H7 (cell line): ENCODE data around the gene DTNBP1. TPM values are rescaled to one million over a fixed set of nuclear protein-coding genes. Genes with fewer than 3 reads are reported as not detected.

Experiments used
- DNase-seq: peaks from one replicate; pipeline ENCODE4 v3.0.0; 2012
- H3K27me3 ChIP-seq: 2 replicates; pipeline ENCODE4 v1.6.0; 2011; ENCODE audit warnings: mild to moderate bottlenecking, low read length; ENCODE audit not compliant: control insufficient read depth, insufficient read depth
- H3K36me3 ChIP-seq: replicated peaks from 2 replicates; pipeline ENCODE4 v1.5.1; 2011; ENCODE audit warnings: low read length; ENCODE audit not compliant: control insufficient read depth, insufficient read depth
- H3K4me3 ChIP-seq: 2 replicates; pipeline ENCODE4 v1.5.1; 2011; ENCODE audit warnings: low read depth, mild to moderate bottlenecking, control low read depth, low read length, moderate library complexity; ENCODE audit not compliant: insufficient read depth
- total RNA-seq: library from RNA; depleted of rRNA; stranded (reverse); fragments of >200 nt; shearing (Covaris generic); gene quantifications from 2 replicates; pipeline ENCODE4 v1.2.3, GENCODE V29; 2014

Gene DTNBP1
- total RNA-seq, 1 experiment from 2014 or later: 3.7 TPM

DNA sequence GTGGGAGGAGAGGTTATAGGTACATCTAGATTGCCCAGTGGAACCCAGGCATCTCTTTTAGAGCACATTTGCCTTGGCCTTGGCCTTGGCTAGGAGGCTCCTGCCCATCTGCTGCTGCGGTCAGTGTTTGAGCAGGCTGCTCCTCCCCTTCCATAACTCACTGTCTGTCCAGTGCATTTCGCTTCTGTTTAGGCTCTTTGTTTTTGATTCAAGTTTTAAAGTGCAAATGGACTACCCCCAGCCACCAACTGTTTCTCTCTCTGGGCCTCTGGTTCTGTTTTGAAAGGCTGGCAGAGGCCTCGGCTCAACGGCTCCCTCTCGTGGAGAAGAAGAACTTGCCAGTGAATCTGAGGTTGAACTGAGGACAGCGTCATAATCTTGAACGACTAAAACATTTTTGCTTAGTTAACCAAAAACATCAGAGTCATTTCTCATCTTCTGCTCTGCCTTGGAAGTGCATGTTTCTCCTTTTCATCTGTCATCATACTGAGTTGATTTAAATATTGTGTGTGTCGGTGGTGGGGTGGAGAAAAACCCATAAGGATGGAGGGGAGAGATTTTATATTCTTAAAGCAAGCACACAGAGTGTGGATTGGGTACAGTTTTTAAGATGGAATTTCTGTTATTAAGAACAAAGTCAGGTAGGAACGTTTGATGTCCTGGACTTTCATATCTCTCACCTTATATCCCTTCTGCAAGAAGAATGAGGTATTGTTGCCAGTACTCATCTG, 171.4 kb downstream of the DTNBP1 start:
- DNase-seq: peak; percentile 62
- H3K36me3 ChIP-seq: peaks cover 38% of the 10 kb centered on the region
- no peak overlapping the region for H3K4me3 ChIP-seq
- no peaks in the 10 kb centered on the region for H3K27me3 ChIP-seq

DNA sequence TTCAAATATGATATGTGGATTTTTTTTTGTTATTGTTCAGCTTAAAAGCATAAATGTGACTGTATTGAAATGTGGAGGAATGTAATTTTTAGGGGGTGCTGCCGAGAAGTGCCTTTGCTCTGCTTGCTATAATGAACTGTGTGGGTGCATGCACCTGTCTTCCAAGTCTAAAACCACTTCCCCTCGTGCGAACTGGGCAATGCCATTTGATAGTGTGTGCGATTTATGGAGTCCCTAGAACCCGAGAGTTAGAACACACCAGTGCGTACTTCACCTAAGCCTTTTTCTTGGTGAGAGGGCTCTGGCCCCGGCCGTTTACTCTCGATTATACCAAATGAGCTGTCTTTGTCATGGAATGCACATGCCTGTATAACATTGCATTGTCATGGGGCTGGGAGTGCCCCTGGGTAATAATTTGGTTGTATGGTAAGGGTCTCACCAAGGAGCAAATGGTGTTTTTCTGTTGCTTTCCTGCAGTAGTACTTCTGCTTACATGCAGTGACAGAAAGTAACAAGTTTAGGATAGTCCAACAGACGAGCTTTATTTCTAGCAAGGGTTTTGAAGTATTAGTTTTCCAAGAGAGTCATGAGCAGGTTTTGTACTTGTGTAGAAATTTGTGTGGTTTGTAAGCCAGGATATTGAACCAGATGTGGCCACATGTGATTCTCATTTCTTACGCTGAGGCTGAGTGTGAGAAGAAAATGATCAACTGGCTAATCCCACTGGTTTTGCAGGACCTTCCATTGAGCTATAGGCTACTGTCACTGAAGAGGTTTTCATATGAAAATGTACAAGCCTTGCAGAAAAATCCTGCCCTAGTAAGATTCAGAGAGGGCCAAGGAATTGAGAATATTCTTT, 172.4 kb downstream of the DTNBP1 start:
- no peak for DNase-seq
- H3K4me3 ChIP-seq: no peak overlapping the region
- H3K27me3 ChIP-seq: no peaks in the 10 kb centered on the region
- H3K36me3 ChIP-seq: peaks cover 32% of the 10 kb centered on the region

DNA sequence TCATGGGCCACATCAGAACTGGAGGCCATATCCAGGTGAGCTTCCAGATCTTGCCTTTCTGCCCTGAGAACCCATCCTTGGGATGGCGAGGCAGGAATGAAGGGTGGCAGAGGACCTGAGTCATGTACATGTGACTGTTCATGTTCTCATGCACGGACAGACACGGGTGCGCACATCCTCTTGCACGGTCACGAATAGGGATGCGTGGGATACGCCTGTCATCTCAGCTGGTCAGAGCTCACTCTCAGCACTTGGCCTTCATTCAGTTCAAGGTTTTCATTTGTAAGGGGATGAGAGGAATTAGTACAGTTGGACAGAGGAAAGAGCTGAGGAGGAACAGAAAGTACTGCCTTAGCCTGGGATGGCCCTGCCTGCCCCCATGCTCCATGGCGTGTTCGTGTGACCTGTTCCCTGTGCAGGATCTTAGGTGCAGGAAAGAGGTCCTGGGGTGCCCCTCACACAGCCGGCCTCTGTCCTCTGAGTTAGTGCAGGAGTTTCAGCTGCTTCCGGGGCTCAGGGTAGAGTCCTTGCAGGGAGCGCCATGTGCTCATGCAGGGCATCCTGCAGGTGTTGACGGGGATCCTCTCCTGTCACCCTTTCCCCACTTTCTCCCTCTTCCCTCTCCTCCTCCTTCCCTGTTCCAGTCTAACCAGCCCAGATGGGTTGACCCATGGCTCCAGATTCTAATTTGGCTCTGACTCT, 173.4 kb downstream of the DTNBP1 start:
- DNase-seq: peak; percentile 25
- Histone ChIP-seq H3K4me3 (no peak overlapping the region), H3K36me3 (peaks cover 29% of the 10 kb centered on the region), H3K27me3 (no peaks in the 10 kb centered on the region)

DNA sequence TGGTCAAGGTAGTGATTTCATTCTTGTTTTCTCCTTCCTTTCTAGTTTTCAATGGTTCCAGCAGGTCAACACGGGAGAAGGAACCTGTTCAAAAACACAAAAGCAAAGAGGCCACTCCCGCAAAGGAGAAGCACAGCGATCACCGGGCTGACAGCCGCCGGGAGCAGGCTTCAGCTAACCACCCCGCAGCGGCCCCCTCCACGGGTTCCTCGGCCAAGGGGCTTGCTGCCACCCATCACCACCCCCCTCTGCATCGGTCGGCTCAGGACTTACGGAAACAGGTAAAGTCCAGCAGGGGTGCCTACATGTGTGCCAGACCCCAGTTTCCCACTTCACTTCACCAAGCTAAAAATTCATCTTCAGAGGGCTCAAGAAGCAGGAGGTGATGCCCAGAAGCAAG, 175.6 kb downstream of the DTNBP1 start:
- no peaks in the 10 kb centered on the region for H3K27me3 ChIP-seq
- H3K36me3 ChIP-seq: peaks cover 26% of the 10 kb centered on the region
- peak; percentile 26 for DNase-seq
- no peak overlapping the region for H3K4me3 ChIP-seq

DNA sequence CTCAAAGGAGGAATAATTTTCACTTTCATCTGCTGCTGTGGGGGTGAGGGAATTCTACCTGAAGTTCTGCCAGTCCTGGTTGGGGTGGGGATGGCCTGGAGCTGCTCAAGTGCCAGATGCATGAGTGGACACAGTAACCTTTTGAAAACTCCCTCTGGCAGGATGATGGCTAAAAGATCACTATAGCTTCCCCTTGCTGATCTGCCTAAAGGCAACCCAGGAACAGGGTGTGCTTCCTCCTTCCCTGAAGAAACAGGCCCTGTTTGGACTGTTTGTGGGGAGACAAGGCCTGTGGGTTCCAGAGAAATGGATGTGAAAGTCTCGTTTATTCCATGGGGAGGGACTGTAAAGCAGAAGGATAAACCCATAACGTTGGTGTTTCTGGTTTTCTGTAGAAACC, 176.9 kb downstream of the DTNBP1 start:
- Histone ChIP-seq H3K36me3 (peaks cover 26% of the 10 kb centered on the region), H3K27me3 (no peaks in the 10 kb centered on the region), H3K4me3 (no peak overlapping the region)
- no peak for DNase-seq

DNA sequence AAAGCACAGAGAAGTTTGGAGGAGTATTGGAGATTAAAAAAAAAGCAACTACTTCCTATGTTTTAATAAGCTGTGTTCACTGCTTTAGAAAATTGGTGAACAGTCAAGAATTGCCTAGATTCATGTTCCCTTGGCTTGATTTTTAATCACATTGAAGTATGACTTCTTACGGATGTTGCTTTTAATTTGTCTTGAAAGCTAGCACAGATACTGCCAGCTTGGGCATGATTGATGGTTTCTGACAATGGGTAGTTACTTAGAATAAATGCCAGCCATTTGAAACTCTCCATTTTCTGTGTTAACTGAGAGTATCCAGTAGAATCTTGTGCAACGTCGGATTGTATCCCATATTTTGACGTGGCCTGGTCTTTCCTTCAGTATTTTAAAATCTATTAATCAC, 178.0 kb downstream of the DTNBP1 start:
- no peaks in the 10 kb centered on the region for H3K27me3 ChIP-seq
- no peak overlapping the region for H3K4me3 ChIP-seq
- H3K36me3 ChIP-seq: peaks cover 26% of the 10 kb centered on the region
- no peak for DNase-seq

DNA sequence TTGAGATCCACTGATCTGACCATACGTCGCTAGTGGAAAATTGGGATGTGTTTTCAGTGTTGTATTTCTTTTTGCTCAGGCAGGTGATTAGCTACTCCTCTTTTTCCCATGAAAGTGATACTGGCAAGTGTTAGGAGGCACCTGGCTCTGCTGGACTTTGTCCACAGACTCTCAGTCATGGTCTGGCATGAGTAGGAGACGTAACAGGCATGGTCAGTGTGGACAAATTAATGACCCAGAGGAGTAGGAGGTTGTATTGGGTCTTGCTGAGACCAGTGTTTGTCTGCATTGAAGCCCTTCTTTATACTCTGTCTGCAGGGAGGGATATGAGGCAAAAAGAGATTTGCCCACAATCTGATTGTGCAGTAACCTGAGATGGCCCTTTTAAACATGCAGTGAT, 178.7 kb downstream of the DTNBP1 start:
- no peak for DNase-seq
- Histone ChIP-seq H3K4me3 (no peak overlapping the region), H3K36me3 (peaks cover 23% of the 10 kb centered on the region)

DNA sequence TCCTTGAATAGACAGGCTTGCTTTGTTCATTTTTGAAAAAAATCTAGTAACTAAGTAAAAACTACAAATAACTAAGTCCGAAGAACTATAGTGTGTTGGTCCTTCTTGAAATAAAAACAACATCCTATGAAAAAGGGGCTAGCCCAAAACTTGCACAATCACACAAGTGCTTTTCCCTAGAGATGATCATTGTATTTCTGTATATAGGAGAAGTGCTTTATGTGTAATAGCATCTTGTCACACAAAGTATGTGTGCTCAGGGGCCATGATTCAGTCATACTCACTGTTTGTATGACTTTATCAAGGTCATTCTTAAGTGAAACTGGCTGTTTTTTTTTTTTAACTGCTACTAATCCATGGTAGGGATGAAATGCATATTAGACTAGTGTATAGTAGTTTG, 179.8 kb downstream of the DTNBP1 start:
- no peak overlapping the region for H3K4me3 ChIP-seq
- peaks cover 14% of the 10 kb centered on the region for H3K36me3 ChIP-seq
- H3K27me3 ChIP-seq: no peaks in the 10 kb centered on the region
- DNase-seq: no peak

More for the DNA sequence above, 178.7 kb downstream of the DTNBP1 start:
- H3K27me3 ChIP-seq: no peaks in the 10 kb centered on the region

DNA sequence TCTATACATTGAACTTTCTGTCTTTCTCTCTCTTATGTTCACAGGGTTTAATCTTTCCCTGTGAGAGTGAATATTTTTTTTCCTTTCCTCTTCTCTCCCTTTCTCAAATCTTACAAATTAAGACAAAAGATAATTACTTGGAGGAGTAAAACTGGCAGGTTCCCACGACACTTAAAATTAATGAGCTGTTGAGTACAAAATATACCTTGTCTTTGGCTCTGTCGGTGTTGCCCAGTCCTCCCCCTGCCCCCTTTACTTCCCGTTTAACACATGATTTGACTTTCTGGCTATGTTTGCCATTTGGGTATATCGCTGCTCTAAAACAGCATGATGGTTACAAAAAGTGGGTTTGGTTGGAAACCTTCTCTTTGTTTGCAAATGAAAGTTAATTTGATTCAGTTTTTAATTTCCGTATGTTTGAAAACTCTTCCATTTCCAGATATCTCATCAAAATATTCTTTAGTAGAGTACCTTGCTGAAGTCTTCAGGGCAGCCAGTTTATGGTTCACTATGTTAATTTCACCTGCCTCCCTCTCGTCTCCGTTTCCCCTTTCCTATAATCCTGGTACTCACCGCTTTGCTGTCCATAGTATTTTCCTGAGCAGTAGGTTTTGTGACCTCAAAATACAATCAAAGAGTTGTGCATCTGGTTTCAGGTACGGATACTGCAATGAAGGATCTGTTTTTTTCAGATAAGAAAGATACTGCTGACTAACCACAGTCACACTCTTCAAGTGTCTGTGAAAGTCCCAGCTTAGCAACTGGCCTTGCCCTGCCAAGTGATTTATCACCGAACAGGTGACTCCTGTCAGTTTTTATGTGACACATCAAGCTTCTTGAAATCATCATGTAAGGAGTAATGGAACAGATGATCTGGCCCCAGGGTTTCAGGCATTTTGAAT, 181.2 kb downstream of the DTNBP1 start:
- Histone ChIP-seq H3K36me3 (peaks cover 3% of the 10 kb centered on the region), H3K4me3 (no peak overlapping the region), H3K27me3 (no peaks in the 10 kb centered on the region)
- DNase-seq: no peak

DNA sequence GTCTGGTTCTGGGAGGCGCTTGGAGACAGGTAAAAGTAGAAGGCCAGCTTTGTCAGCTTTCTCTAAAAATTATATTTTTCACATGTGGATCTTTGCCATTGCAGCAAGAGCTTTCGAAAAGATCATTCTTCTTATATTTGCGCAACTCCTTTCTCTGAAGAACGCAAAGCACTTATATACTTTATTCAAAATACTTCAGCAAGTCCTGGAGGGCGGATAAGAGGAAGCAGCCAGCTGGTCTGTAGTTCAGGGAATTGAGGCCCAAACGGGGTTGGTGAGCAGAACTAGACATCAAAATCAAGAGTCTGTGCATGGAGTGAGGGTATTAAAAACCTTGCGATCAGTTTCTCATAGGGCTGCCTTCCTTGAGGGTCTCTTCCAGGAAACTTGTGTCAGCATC, 182.3 kb downstream of the DTNBP1 start:
- DNase-seq: no peak
- H3K4me3 ChIP-seq: no peak overlapping the region
- peaks cover 3% of the 10 kb centered on the region for H3K36me3 ChIP-seq
- no peaks in the 10 kb centered on the region for H3K27me3 ChIP-seq

DNA sequence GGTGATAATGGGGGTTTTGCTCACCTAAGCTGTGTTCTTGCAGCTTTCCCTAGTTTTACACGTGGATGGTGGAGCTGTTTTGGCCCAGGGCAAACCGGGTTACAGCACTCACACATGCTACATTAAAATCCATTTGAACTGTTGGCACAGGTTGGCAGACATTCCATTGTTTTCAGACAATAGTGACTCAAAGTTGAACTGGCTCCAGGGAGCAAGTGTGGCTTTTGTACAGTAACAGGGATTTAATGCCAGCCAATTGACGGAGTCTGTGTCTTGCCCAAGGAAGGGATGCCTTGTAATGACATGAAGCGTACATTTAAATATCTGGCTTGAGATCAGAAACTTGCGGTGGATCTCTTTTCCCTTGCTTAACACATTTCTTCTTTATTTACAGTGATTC, 183.1 kb downstream of the DTNBP1 start:
- Histone ChIP-seq H3K36me3 (peaks cover 9% of the 10 kb centered on the region), H3K27me3 (no peaks in the 10 kb centered on the region), H3K4me3 (no peak overlapping the region)
- DNase-seq: no peak

DNA sequence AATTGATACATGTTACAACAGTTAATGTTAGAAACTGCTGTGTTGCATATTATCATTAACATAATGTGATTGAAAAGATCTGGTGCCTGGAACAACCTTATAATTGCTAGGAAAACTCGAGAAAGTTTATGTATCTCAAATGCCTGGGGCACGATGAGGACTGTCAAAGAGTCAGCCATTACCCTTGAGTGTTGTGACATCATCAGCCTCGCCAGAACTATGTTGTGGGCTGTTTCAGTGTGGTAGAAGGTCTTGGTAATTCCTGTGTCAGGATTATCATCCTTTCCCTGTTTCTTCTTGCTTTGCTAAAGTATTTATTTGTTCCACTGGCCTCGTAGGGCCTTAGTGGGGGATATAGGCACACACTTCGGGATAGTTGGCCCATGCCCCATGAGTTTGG, 185.1 kb downstream of the DTNBP1 start:
- no peaks in the 10 kb centered on the region for H3K27me3 ChIP-seq
- no peak overlapping the region for H3K4me3 ChIP-seq
- DNase-seq: no peak
- H3K36me3 ChIP-seq: peaks cover 13% of the 10 kb centered on the region

DNA sequence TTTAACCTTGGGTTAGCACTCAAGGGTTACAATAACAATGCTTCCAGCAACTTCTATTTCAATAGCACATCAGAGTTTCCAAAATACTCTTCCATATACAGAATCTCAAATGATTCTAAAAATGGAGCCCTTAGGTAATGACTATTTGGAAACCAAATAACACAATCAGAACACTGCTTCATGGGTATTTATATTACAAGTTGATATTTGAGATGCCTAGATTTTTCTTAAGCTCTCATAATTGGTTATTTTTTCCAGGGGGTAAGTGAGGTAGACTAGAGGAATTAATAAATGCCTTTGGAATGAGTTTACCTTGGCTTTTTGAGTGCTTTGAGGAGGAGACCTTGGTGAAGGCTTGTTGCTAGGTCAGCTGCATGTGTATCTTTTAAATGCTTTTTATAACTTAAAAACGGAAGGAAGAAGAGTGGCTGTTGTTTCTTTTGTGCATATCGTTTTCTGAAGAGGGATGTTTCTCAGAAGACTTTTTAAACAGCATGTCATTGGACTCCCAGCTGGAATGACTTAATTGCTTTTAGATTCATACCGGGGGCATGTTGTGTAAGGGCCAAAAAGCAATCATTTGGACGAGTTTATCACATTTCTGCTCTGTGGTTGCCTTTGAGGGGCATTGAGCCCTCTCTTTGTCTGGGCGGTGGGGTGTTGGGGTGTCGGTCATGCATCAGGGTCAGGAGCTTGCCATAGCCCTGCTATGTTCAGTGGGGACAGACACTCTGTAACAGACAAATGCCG, 186.0 kb downstream of the DTNBP1 start:
- Histone ChIP-seq H3K4me3 (no peak overlapping the region), H3K36me3 (peaks cover 17% of the 10 kb centered on the region), H3K27me3 (no peaks in the 10 kb centered on the region)
- DNase-seq: no peak
